BE2C (cell line): ENCODE results near the gene PRKAR1A.

Experiments used
- DNase-seq: peaks from one replicate; pipeline ENCODE4 v3.0.0-alpha.2; 2020
- H3K27me3 ChIP-seq: fragments of 250-450 bp; sonication (Bioruptor Pico); 2 replicates; pipeline ENCODE4 v1.5.1; 2020; ENCODE audit warnings: mild to moderate bottlenecking
- H3K36me3 ChIP-seq: fragments of 250-450 bp; sonication (Bioruptor Pico); 2 replicates; pipeline ENCODE4 v1.5.1; 2020; ENCODE audit warnings: mild to moderate bottlenecking
- H3K4me1 ChIP-seq: fragments of 250-450 bp; sonication (Bioruptor Pico); 2 replicates; pipeline ENCODE4 v1.5.1; 2020
- H3K4me3 ChIP-seq: 2 replicates; pipeline ENCODE4 v1.5.1; 2011; ENCODE audit warnings: low read depth, low read length
- H3K9me3 ChIP-seq: fragments of 250-450 bp; sonication (Bioruptor Pico); 2 replicates; pipeline ENCODE4 v1.5.1; 2020
- CTCF ChIP-seq: IDR thresholded peaks from 2 replicates; pipeline ENCODE4 v1.5.1; 2012; ENCODE audit warnings: mild to moderate bottlenecking, low read depth, low read length

The PRKAR1A gene

GRCh38 chr17:68507576-68507975 lies 4.7 kb upstream of the PRKAR1A start:
- TF ChIP-seq CTCF = no peak
- no peak overlapping the region for H3K4me3 ChIP-seq
- no peaks in the 10 kb centered on the region for H3K4me1 ChIP-seq
- H3K27me3 ChIP-seq = no peaks in the 10 kb centered on the region
- peaks cover 2% of the 10 kb centered on the region; the same call in 1 of the 2 replicates for H3K9me3 ChIP-seq
- DNase-seq = no peak
- no peaks in the 10 kb centered on the region for H3K36me3 ChIP-seq

GRCh38 chr17:68509141-68510057 lies 2.8 kb upstream of the PRKAR1A start:
- no peaks in the 10 kb centered on the region for H3K27me3 ChIP-seq
- no peak for DNase-seq
- no peaks in the 10 kb centered on the region; the same call in 1 of the 2 replicates for H3K4me1 ChIP-seq
- no peak for TF ChIP-seq CTCF
- H3K36me3 ChIP-seq = no peaks in the 10 kb centered on the region
- H3K4me3 ChIP-seq = no peak overlapping the region
- no peaks in the 10 kb centered on the region for H3K9me3 ChIP-seq

- peaks cover 10% of the 10 kb centered on the region for H3K36me3 ChIP-seq
- no peaks in the 10 kb centered on the region for H3K27me3 ChIP-seq
- no peaks in the 10 kb centered on the region for H3K9me3 ChIP-seq
- TF ChIP-seq CTCF = peak; percentile 6; the same call in 1 of the 2 replicates
- H3K4me3 ChIP-seq = peak overlapping the region; percentile 94
- H3K4me1 ChIP-seq = peaks cover 4% of the 10 kb centered on the region; the same call in 1 of the 2 replicates
- no peak for DNase-seq
Measured at GRCh38 chr17:68511254-68511670, 968 bp upstream of the PRKAR1A start.

- Histone ChIP-seq H3K4me3 (peak overlapping the region; percentile 94), H3K9me3 (no peaks in the 10 kb centered on the region), H3K27me3 (no peaks in the 10 kb centered on the region), H3K36me3 (peaks cover 11% of the 10 kb centered on the region), H3K4me1 (peaks cover 4% of the 10 kb centered on the region; the same call in 1 of the 2 replicates)
- peak; percentile 88 for DNase-seq
- TF ChIP-seq CTCF = no peak
Measured at GRCh38 chr17:68511671-68512246, 471 bp upstream of the PRKAR1A start.

- no peaks in the 10 kb centered on the region for H3K9me3 ChIP-seq
- H3K27me3 ChIP-seq = no peaks in the 10 kb centered on the region
- peak overlapping the region; percentile 94 for H3K4me3 ChIP-seq
- peaks cover 23% of the 10 kb centered on the region for H3K36me3 ChIP-seq
- peaks cover 4% of the 10 kb centered on the region; the same call in 1 of the 2 replicates for H3K4me1 ChIP-seq
- TF ChIP-seq CTCF = no peak
- no peak for DNase-seq
Measured at GRCh38 chr17:68512960-68513474, 787 bp downstream of the PRKAR1A start.
